ENCODE data around the gene UGT8.

DNA sequence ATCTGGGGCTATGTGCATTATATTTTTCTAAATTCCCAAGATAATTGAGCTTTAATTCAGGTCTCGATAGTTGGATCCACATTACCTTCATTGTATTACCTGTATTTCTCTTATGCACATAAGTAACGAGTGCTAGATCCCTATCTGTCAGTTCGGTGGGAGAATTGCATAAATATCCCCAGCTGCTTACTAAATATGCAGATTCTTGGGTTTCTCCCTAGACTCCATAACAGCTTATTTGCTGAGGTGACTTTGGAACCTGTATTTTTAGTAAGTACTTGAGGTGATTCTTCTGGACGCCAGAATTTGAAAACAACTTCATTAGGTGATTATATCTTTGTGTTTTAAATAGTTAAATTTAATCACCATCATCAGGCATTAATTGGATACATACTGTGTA is 15.0 kb downstream of the UGT8 start:
- TF ChIP-seq, protein P1, sequence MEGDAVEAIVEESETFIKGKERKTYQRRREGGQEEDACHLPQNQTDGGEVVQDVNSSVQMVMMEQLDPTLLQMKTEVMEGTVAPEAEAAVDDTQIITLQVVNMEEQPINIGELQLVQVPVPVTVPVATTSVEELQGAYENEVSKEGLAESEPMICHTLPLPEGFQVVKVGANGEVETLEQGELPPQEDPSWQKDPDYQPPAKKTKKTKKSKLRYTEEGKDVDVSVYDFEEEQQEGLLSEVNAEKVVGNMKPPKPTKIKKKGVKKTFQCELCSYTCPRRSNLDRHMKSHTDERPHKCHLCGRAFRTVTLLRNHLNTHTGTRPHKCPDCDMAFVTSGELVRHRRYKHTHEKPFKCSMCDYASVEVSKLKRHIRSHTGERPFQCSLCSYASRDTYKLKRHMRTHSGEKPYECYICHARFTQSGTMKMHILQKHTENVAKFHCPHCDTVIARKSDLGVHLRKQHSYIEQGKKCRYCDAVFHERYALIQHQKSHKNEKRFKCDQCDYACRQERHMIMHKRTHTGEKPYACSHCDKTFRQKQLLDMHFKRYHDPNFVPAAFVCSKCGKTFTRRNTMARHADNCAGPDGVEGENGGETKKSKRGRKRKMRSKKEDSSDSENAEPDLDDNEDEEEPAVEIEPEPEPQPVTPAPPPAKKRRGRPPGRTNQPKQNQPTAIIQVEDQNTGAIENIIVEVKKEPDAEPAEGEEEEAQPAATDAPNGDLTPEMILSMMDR (IDR thresholded peaks at IDR 0.05) = no peak
- TF ChIP-seq POLR2A (IDR thresholded peaks at IDR 0.05) = no peak
